ENCODE results near the gene ANKK1. TPM values are rescaled to one million over a fixed set of nuclear protein-coding genes. Genes with fewer than 3 reads are reported as not detected.

Gene ANKK1, protein sequence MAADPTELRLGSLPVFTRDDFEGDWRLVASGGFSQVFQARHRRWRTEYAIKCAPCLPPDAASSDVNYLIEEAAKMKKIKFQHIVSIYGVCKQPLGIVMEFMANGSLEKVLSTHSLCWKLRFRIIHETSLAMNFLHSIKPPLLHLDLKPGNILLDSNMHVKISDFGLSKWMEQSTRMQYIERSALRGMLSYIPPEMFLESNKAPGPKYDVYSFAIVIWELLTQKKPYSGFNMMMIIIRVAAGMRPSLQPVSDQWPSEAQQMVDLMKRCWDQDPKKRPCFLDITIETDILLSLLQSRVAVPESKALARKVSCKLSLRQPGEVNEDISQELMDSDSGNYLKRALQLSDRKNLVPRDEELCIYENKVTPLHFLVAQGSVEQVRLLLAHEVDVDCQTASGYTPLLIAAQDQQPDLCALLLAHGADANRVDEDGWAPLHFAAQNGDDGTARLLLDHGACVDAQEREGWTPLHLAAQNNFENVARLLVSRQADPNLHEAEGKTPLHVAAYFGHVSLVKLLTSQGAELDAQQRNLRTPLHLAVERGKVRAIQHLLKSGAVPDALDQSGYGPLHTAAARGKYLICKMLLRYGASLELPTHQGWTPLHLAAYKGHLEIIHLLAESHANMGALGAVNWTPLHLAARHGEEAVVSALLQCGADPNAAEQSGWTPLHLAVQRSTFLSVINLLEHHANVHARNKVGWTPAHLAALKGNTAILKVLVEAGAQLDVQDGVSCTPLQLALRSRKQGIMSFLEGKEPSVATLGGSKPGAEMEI
- 0.16 TPM for total RNA-seq
- long read RNA-seq, result 0 reads

DNA sequence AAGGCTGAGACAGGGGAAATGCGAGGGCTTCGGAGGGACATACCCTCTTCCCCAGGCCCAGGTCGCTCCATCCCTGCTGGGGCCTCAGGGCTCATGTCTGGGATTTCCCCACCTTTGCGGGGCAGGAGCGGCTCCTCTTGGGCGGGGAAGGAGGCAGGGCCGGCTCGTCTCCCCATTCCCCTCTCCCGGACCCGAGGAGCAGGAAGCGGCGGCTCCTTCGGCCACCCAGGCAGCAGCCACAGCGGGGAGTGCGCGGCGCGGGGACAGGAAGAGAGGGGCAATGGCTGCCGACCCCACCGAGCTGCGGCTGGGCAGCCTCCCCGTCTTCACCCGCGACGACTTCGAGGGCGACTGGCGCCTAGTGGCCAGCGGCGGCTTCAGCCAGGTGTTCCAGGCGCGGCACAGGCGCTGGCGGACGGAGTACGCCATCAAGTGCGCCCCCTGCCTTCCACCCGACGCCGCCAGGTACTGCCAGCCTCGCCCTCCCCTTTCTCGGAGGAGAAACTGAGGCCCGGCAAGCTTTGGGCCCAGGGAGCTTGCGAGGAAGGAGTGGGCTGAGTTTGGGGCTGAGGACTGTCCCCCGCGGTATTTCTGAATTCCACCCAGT, at the start of gene ANKK1:
TSS of gene ANKK1 (plus strand) at position 175 of the 607 bp plus-strand sequence. CDS start at position 281, 106 bp downstream.
- no peak for DNase-seq (ENCODE audit: low spot score)
- intact Hi-C loops (cut with DNase I), result no loop called here

DNA sequence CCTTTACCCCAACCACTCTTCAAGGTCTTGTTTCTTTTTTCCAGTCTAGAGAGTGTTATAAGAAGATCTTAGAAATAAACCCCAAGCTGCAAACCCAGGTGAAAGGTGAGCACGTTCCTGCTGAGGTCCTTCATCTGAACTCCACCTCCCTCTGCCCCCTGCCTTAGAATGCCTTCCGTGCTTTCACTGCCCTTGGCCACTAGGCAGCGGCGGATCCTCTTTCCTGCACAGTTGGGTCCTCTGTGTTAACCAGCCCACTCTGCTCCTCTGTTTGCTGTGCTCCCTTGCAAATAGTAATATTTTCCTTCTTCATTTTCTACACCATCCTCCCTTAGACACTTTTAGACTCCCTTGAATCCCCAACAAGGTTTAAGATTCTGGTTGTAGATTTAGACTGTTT, 48.8 kb upstream of the ANKK1 start:
- no peak for DNase-seq (ENCODE audit: low spot score)
- intact Hi-C loops (cut with DNase I), result no loop called here

DNA sequence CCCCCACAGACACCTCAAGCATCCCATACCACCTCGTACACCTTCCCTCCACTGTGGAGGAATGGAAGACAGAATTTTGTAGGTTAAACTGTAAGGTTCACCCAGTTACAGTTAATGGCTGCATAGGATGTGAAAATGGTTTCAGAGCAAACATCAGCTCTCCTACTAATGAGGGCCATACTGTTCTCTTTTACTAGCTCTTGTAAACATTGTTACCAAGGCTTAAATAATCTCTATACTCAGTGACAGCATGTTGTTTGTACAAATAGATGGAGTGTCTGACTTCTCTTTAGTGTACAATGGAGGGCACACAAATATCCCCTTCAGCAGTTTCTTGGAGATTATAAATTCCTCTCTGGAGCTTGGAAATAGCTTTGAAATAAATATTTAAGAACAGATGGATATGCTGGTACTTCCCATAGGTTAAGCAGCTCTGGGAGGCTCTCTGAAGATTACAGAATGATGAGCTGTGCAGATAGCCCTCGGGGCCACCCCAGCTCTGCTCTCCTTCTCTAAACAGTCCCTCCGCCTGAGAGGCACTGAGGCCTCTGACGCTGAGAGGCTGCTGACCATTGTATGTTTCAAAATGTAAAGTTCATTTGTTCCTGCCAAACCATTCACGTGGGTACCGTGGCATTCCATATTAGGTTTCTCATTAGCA, 47.5 kb upstream of the ANKK1 start:
- no peak for DNase-seq (ENCODE audit: low spot score)
- intact Hi-C loops (cut with DNase I), result no loop called here

GRCh38 chr11:113341388-113342165, 46.0 kb upstream of the ANKK1 start:
- DNase-seq (ENCODE audit: low spot score), result no peak
- intact Hi-C loops (cut with DNase I), result no loop called here

GRCh38 chr11:113345978-113346377, 41.6 kb upstream of the ANKK1 start:
- DNase-seq (ENCODE audit: low spot score), result no peak
- intact Hi-C loops (cut with DNase I), result no loop called here

DNA sequence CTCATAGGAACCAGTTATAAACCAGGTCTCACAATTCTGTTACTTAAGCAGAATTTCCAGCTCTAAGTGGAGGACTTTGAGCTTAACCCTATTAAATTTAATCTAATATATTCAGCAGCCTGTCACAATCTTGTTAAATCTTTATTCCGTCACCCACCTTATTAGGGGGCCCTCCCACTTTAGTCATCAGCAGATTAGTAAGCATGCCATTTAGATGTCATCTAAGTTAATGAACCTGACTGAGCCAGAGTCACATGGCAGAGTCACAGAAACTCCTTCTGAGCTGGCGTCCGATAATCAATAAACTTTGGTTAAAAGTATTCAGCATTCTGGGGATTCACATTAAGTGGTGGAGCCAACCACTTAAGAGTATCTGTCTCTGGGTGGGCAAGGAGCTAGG, 38.1 kb upstream of the ANKK1 start:
- intact Hi-C loops (cut with DNase I), result no loop called here
- DNase-seq (ENCODE audit: low spot score), result no peak

- intact Hi-C loops (cut with DNase I), result no loop called here
- no peak for DNase-seq (ENCODE audit: low spot score)
Measured at GRCh38 chr11:113350336-113351067, 37.1 kb upstream of the ANKK1 start.

DNA sequence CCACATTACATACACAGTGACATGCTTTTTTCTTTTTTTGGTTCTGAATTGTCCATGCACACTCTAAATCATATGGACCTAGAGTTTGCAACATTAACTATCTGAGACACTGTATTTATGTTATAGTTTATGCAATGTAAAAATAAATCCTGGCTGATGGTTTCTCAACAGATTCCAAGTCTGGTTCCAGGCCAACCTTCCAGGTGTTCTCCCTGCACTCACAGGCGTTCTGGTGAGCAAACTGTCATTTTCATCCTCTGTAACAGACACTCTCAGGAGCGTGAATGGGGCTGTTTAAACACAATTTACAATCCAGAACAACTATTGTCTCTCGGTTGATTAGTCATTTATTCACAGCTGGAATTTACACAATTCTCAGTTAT, 36.5 kb upstream of the ANKK1 start:
- intact Hi-C loops (cut with DNase I), result no loop called here
- no peak for DNase-seq (ENCODE audit: low spot score)

DNA sequence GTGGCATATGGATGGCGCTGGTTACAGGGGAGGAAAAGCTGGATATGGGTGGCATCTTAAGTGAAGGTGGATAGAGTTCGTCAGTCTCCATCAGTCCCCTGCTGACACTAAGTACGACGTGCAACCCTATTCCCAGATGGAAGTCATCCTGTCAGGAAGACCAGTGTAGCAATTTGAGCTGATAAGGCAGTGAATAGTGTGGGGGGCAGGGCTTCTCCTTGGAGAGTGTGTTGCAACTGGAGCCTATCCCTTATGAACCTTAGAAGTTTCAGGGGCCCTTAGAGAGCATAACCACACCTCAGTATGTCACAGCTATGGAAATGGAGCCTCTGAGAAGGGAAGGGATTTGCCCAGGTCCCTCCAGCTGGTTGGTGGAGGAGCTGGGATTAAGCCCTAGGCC, 36.1 kb upstream of the ANKK1 start:
- intact Hi-C loops (cut with DNase I), result no loop called here
- DNase-seq (ENCODE audit: low spot score), result no peak

GRCh38 chr11:113356203-113356602, 31.4 kb upstream of the ANKK1 start:
- intact Hi-C loops (cut with DNase I), result no loop called here
- DNase-seq (ENCODE audit: low spot score), result no peak

GRCh38 chr11:113363406-113363805, 24.2 kb upstream of the ANKK1 start:
- intact Hi-C loops (cut with DNase I), result no loop called here

GRCh38 chr11:113363996-113364641, 23.5 kb upstream of the ANKK1 start:
- no peak for DNase-seq (ENCODE audit: low spot score)
- intact Hi-C loops (cut with DNase I), result no loop called here

More at GRCh38 chr11:113363406-113363805, 24.2 kb upstream of the ANKK1 start:
- no peak for DNase-seq (ENCODE audit: low spot score)

GRCh38 chr11:113365895-113366294, 21.7 kb upstream of the ANKK1 start:
- intact Hi-C loops (cut with DNase I), result no loop called here
- DNase-seq (ENCODE audit: low spot score), result no peak

GRCh38 chr11:113369411-113369810, 18.2 kb upstream of the ANKK1 start:
- no peak for DNase-seq (ENCODE audit: low spot score)
- intact Hi-C loops (cut with DNase I), result no loop called here

DNA sequence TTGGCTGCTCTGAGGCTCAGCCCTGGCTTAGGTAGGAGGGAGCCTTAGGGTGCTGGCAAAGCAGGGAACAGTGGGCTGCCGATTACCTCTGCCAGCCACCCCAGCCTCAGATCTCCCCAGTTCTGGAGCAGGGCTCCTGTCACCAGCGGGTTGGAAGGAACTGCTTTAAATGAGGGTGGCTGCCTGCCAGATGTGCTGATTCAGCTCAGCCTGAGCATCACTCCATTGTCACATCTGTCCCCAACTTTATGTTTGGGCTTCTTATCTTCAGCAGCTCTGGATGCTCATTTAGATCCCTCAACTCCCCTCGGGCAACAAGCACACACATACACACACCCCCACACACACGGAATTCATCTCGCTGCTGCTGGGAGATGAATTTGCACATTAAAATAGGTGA, 16.9 kb upstream of the ANKK1 start:
- no peak for DNase-seq (ENCODE audit: low spot score)

GRCh38 chr11:113372309-113372708, 15.3 kb upstream of the ANKK1 start:
- no peak for DNase-seq (ENCODE audit: low spot score)
- intact Hi-C loops (cut with DNase I), result no loop called here

More for the DNA sequence above, 16.9 kb upstream of the ANKK1 start:
- intact Hi-C loops (cut with DNase I), result no loop called here

DNA sequence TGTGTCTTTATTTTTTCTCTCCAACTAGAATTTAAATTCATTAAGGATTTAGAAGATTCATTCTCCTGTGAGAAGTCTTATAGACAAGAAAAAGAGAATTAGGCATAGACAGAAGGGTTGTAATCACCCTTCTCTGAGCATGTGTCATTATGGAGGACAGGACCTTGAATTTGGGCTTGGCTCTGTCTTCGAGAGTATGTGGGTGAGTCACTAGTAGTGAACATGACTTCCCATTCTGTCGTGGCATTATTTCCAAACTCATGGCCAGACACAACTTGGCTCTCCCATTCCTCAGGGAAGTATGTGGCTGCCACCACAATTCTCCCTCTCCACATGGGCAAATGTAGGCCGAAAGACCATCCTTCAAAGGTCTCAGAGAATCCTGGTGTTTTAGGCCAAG, 14.3 kb upstream of the ANKK1 start:
- intact Hi-C loops (cut with DNase I), result no loop called here

GRCh38 chr11:113373981-113374560, 13.5 kb upstream of the ANKK1 start:
- intact Hi-C loops (cut with DNase I), result no loop called here
- DNase-seq (ENCODE audit: low spot score), result no peak

More for the DNA sequence above, 14.3 kb upstream of the ANKK1 start:
- no peak for DNase-seq (ENCODE audit: low spot score)

All from cardiac septum (tissue), 1 donor.